Endothelial cell of umbilical vein (primary cell): ENCODE data around the gene PPP1R13L. TPM values are rescaled to one million over a fixed set of nuclear protein-coding genes. Genes with fewer than 3 reads are reported as not detected.

ENCODE experiments used
- BruUV-seq: library from RNA; stranded (reverse); fragments of 400-500 nt; replicated peaks from 2 replicates; lab custom pipeline; 2021; lab: Mats Ljungman, UMichigan
- CTCF ChIA-PET: fragments of 300-600, 350-600 bp; sonication (Branson Sonifier 250); formaldehyde crosslinking; loops from one replicate; lab custom pipeline; 2021; ENCODE audit warnings: antibody characterized with exemption, inconsistent platforms; lab: Charles Lee
- POLR2A ChIA-PET: fragments of 300-600, 350-600 bp; sonication (Branson Sonifier 250); formaldehyde crosslinking; loops from one replicate; lab custom pipeline; 2021; ENCODE audit warnings: antibody characterized with exemption, inconsistent platforms; lab: Charles Lee
- DNase-seq: peaks from one replicate; pipeline ENCODE4 v3.0.0-alpha.2; 2011; ENCODE audit warnings: low read depth, low spot score
- FAIRE-seq: peaks from 2 replicates; lab custom pipeline; 2011; peaks lifted over from hg19 to GRCh38; lab: Jason Lieb, UNC
- H2AFZ ChIP-seq: 2 replicates; pipeline ENCODE4 v1.6.0; 2012; ENCODE audit warnings: low read depth, low read length, control low read depth, inconsistent platforms
- H3K27ac ChIP-seq: 2 replicates; pipeline ENCODE4 v1.5.1; 2011; ENCODE audit warnings: low read depth, mild to moderate bottlenecking, control low read depth, low read length, moderate library complexity; ENCODE audit not compliant: insufficient read depth
- H3K27me3 ChIP-seq, 2 experiments: 2 replicates each; pipeline versions ENCODE4 v1.6.0 to v1.6.1; 2011; ENCODE audit warnings: low read length in 2 of 2, mixed read lengths in 1 of 2; ENCODE audit not compliant: control insufficient read depth in 2 of 2, insufficient read depth in 2 of 2
- H3K36me3 ChIP-seq, 2 experiments: 2 replicates in 1 of 2; 3 replicates in 1 of 2; pipeline ENCODE4 v1.5.1; 2011; ENCODE audit warnings: low read length in 2 of 2, mild to moderate bottlenecking in 1 of 2, moderate library complexity in 1 of 2; ENCODE audit not compliant: control insufficient read depth in 2 of 2, insufficient read depth in 2 of 2; ENCODE audit errors: extremely low read depth in 1 of 2
- H3K4me1 ChIP-seq: 3 replicates; pipeline ENCODE4 v1.5.1; 2011; ENCODE audit warnings: mild to moderate bottlenecking, low read length; ENCODE audit not compliant: control insufficient read depth, insufficient read depth; ENCODE audit errors: extremely low read depth
- H3K4me2 ChIP-seq: 2 replicates; pipeline ENCODE4 v1.6.1; 2011; ENCODE audit warnings: low read length, control low read depth, mixed read lengths; ENCODE audit not compliant: insufficient read depth
- H3K4me3 ChIP-seq, 3 experiments: fragments of 200-600 bp in 1 of 3; sonication (generic), shearing (Covaris generic) in 1 of 3; replicated peaks in 1 of 3; 2 replicates each; pipeline ENCODE4 v1.5.1; 2011 to 2016; ENCODE audit warnings: control low read depth in 3 of 3, low read length in 3 of 3, mild to moderate bottlenecking in 2 of 3, inconsistent platforms in 1 of 3, low read depth in 1 of 3, moderate library complexity in 1 of 3; ENCODE audit not compliant: insufficient read depth in 1 of 3
- H3K79me2 ChIP-seq: 2 replicates; pipeline ENCODE4 v1.6.0; 2012; ENCODE audit warnings: low read length, inconsistent platforms; ENCODE audit not compliant: control insufficient read depth, insufficient read depth
- H3K9ac ChIP-seq: replicated peaks from 2 replicates; pipeline ENCODE3; 2011; ENCODE audit warnings: low read length, control low read depth; ENCODE audit not compliant: insufficient read depth; ENCODE audit errors: extremely low read depth
- H3K9me1 ChIP-seq: replicated peaks from 3 replicates; pipeline ENCODE4 v1.6.0; 2011; ENCODE audit warnings: mild to moderate bottlenecking, low read length; ENCODE audit not compliant: control insufficient read depth, insufficient read depth; ENCODE audit errors: extremely low read depth
- H3K9me3 ChIP-seq: replicated peaks from 2 replicates; pipeline ENCODE4 v1.5.1; 2012; ENCODE audit warnings: low read length, inconsistent platforms; ENCODE audit not compliant: control insufficient read depth, insufficient read depth
- H4K20me1 ChIP-seq: replicated peaks from 2 replicates; pipeline ENCODE3; 2011; ENCODE audit warnings: mild to moderate bottlenecking, low read length; ENCODE audit not compliant: control insufficient read depth, insufficient read depth; ENCODE audit errors: extremely low read depth
- CTCF ChIP-seq, 2 donors: IDR thresholded peaks; 1 replicate in 1 of 2; 2 replicates in 1 of 2; pipeline ENCODE4 v1.5.1; 2011; ENCODE audit warnings: low read length in 2 of 2, mild to moderate bottlenecking in 2 of 2, moderate library complexity in 2 of 2, control low read depth in 1 of 2, inconsistent platforms in 1 of 2, low read depth in 1 of 2; ENCODE audit not compliant: insufficient read depth in 1 of 2; ENCODE audit errors: extremely low read depth in 1 of 2
- EZH2 ChIP-seq: IDR thresholded peaks from 2 replicates; pipeline ENCODE4 v1.6.1; 2012; ENCODE audit warnings: borderline replicate concordance, low read depth, mild to moderate bottlenecking, moderate library complexity, low read length, inconsistent platforms; ENCODE audit not compliant: severe bottlenecking
- FOS ChIP-seq: IDR thresholded peaks from 2 replicates; pipeline ENCODE4 v1.6.1; 2011; ENCODE audit warnings: mild to moderate bottlenecking, low read length, moderate library complexity, borderline replicate concordance; ENCODE audit not compliant: insufficient read depth
- GATA2 ChIP-seq: IDR thresholded peaks from 2 replicates; pipeline ENCODE4 v1.7.0; 2011; ENCODE audit warnings: low read depth, mild to moderate bottlenecking, moderate library complexity, mixed read lengths, low read length; ENCODE audit not compliant: insufficient read length, insufficient read depth
- JUN ChIP-seq: IDR thresholded peaks from 2 replicates; pipeline ENCODE4 v1.6.1; 2011; ENCODE audit warnings: borderline replicate concordance, low read depth; ENCODE audit not compliant: insufficient read length, insufficient read depth
- MAX ChIP-seq: IDR thresholded peaks from 2 replicates; pipeline ENCODE4 v1.6.1; 2011; ENCODE audit not compliant: insufficient read depth, insufficient read length
- MYC ChIP-seq: IDR thresholded peaks from one replicate; pipeline ENCODE4 v1.6.1; 2011; ENCODE audit warnings: mild to moderate bottlenecking, low read depth, low read length
- POLR2A ChIP-seq: IDR thresholded peaks from 2 replicates; pipeline ENCODE4 v1.6.1; 2012; ENCODE audit warnings: low read depth, mild to moderate bottlenecking, control low read depth, low read length
- POLR2AphosphoS5 ChIP-seq: IDR thresholded peaks from 2 replicates; pipeline ENCODE4 v1.6.1; 2012; ENCODE audit warnings: low read depth, mild to moderate bottlenecking, control low read depth, low read length, moderate library complexity; ENCODE audit not compliant: insufficient read depth
- dilution Hi-C: fragments of 300-500 bp; cut with MboI; formaldehyde crosslinking; loops from one replicate; pipeline ENCODE4 v1.15.0; 2019; ENCODE audit warnings: low sequenced_read_pairs; ENCODE audit not compliant: extremely low pct_ligation_motif_present
- intact Hi-C: fragments of 100-400 bp; cut with micrococcal nuclease; formaldehyde crosslinking; loops from one replicate; pipeline ENCODE4 v1.10.0; 2022
- polyA plus RNA-seq, 4 experiments: library from polyadenylated mRNA; depleted of rRNA in 3 of 4; stranded (reverse) in 3 of 4; unstranded in 1 of 4; fragments of >200 nt; gene quantifications; 2 replicates each; pipeline versions ENCODE4 v1.2.1 to v1.2.3, GENCODE V29; 2011 to 2012; ENCODE audit warnings: missing spikeins in 1 of 4
- total RNA-seq: library from RNA; stranded (reverse); gene quantifications from 2 replicates; pipeline ENCODE4 v1.2.3, GENCODE V29; 2021

Gene PPP1R13L
- total and polyA plus RNA-seq, 2 donors (not counting 3 experiments of a cell fraction or from before 2014, with no cell fraction given) = 28.5 to 77.4 TPM

DNA sequence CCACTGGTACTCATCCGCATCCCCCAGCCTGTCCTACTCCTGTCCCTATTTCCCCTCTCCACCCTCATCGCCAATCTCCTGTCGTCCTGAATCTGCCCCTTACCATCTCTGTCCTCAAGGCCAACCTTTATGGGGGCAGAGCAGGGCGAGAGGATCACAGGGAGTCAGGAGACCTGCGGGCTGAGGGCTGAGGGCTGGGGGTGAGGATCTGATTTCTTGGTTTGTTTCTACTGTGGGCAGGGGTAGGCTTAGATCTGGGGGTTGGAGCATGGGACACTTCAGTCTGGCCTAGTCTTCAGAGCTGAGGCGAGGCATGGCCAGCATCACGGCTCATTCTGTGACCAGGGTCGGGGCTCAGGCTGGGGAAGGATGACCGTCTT, 35.4 kb upstream of the PPP1R13L start:
- CTCF ChIA-PET = interaction anchor here (0.6 to 8.6 kb wide), 28 partner anchors 8 to 257 kb away, joined by 3 to 891 read pairs (median 8); partner anchors contain the start of genes FOSB, PPP1R13L, QPCTL and RTN2
- no peak for FAIRE-seq
- Histone ChIP-seq H2AFZ (peak overlapping the region; percentile 75), H3K4me1 (peaks cover 17% of the 10 kb centered on the region), H3K36me3 (no peaks in the 10 kb centered on the region), H3K9ac (no peak overlapping the region), H4K20me1 (no peaks in the 10 kb centered on the region), H3K27ac (no peak overlapping the region), H3K9me3 (no peaks in the 10 kb centered on the region), H3K79me2 (no peaks in the 10 kb centered on the region), H3K4me2 (peak overlapping the region; percentile 28), H3K4me3 (peak overlapping the region in 1 of 3 experiments; percentile 64), H3K27me3 (no peaks in the 10 kb centered on the region), H3K9me1 (no peaks in the 10 kb centered on the region)
- intact Hi-C loops (no loop called here), dilution Hi-C loops (no loop called here)
- no peak for DNase-seq
- TF ChIP-seq POLR2A = no peak
- TF ChIP-seq MYC = no peak
- no peak for TF ChIP-seq FOS
- TF ChIP-seq MAX = no peak
- no peak for TF ChIP-seq CTCF (IDR thresholded peaks at IDR 0.05; ENCODE audit: extremely low read depth in 1 of 2, insufficient read depth in 1 of 2, low read depth in 1 of 2, low read length in 2 of 2)
- no peak for TF ChIP-seq JUN
- TF ChIP-seq POLR2AphosphoS5 = no peak
- TF ChIP-seq GATA2 = no peak
- no peak for TF ChIP-seq EZH2
- POLR2A ChIA-PET = interaction anchor here (1.6 kb wide), 1 partner anchor 38 kb away, joined by 17 read pairs; no protein-coding TSS in a partner anchor
- no TSS peak for BruUV-seq
